Activated T-cell treated with anti-CD3 and anti-CD28 coated beads, Interleukin-2, amount 50 U/mL, for 48 hours (primary cell): ENCODE results near the gene TRRAP.
A peak's percentile ranks its signal among the peaks of the same experiment; 100 is the strongest.
"Not testable (repeated sequence)": the region's sequence is repeated elsewhere in the genome, so short reads cannot be mapped to it uniquely, and the experiment has no call there.

Experiments
- DNase-seq, 2 experiments: peaks; one replicate each; pipeline ENCODE4 v3.0.0-alpha.2; 2020

TRRAP gene

GRCh38 chr7:98866765-98867164, 11.6 kb upstream of the TRRAP start:
- DNase-seq: no peak

GRCh38 chr7:98868450-98868849, 9.9 kb upstream of the TRRAP start:
- no peak for DNase-seq

DNA sequence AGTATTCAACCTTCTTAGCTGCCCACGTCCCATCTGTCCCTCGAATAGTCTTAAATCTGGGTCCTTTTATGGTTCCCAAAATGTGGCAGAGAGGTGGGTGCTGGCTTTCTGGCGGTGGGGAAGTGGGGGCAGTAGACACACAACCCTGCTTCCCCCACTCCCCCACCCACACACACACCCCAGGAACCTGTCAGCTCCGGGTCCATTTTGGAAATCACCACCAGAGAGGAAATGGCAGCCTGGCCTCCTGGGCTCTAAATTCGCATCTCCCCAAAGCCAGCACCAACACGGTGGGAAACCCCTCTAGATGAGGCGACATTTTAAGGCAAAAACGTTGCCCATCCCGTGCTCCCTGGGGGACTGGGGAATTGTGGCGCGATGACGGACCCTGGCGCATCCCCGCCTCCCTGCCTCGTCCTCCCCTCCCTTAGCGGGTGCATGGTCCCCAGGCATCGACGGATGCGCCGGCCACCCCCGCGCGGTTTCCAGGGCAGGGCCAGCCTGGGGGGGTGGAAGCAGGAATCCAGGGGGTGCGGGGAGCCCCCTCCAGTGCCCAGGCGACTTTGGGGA, 9.2 kb upstream of the TRRAP start:
- DNase-seq: no peak

GRCh38 chr7:98869597-98870120, 8.7 kb upstream of the TRRAP start, which contains the start of gene TMEM130:
Gene TMEM130 (minus strand): TSS chr7:98870014. CDS start chr7:98869861, 153 bp downstream.
- peak in 1 of 2 experiments; percentile 32 for DNase-seq

DNA sequence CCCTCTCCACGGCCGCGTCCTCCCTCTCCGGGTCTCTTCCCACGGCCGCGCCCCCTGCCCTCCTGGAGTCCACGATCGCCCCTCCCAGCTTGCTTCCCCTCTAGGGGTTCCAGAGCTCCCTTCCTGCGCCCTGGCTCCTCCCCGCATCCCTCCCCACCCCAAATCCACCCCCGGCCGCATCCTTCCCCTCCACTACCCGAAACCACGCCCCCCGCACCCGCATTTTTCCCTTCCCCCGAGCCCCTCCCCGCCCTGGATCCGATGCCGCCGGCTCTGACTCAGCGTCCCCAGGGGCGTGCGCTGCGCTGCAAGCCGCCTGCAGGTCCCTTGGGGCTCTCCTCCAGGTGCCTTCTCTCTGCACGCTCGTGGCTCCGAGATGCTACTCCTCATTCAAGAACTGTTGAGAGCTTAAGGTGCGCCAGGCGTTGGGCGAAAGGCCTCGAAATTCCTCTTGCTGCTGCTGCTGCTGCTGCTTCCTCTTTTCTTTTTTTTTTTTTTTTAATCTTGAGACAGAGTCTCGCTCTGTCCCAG, 8.1 kb upstream of the TRRAP start:
- peak; percentile 72 to 76 for DNase-seq

DNA sequence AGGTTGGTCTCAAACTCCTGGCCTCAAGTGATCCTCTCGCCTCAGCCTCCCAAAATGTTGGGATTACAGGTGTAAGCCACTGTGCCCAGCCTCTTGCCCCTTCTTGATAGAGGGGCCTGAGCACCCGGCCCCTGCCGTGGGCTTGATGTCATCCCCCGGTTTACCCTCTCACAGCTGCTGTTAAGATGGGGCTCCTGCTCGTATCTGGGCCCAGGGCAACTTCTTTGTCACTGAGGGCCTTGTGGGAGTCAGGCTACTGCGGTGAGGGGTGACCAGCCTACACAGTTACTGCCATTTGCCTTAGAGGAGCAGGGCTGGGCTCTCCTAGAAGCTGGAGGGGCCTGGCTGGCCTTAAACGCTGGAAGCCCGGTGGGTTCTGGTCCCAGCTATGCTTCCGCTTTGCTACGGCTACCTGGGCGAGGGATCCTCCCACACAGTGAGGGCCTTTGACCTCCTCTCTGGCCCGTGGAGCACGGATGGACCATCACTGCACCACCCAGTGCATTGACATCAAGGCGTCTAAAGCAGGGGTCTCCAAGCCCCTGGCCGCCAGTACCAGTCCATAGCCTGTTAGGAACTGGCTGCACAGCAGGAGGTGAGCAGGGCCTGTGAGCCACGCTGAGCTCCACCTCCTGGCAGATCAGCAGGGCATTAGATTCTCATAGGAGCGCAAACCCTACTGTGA, 7.4 kb upstream of the TRRAP start:
- no peak for DNase-seq

- peak; percentile 28 to 30 for DNase-seq
These were observed 5.9 kb upstream of the TRRAP start for GRCh38 chr7:98872328-98872924.

DNA sequence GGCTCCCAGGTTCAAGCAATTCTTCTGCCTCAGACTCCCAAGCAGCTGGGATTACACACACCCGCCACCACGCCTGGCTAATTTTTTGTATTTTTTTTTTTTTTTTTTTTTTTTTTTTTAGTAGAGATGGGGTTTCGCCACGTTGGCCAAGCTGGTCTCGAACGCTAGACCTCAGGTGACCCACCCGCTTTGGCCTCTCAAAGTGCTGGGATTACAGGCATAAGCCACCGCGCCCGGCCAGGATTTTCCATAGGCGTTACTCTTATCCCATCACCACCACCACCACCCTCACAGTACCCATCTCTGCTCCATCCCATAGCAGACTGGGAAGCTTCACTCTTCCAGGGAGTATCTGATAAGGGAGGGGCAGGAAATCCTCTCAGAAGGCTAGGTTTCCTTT, 4.7 kb upstream of the TRRAP start:
- DNase-seq: not testable (repeated sequence)

GRCh38 chr7:98874942-98875341, 3.4 kb upstream of the TRRAP start:
- DNase-seq: no peak

DNA sequence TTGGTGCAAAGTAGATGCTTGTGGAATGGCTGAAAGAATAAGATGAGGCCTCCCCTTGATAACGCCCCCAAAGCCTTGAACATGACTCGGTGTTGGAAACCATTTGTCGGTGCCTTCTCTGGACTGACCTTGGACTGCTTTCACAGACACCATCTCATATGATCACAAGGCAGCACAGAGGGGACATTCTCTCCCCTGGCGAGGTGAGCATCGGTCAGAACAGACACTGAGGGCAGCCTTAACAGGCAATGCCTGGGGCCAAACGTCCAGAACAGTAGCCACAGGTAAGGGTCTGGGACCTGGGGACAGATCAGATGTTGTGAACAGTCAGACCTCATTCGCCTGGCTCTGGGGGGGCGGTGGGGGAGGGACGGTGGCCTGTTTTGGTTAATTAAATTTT, 2.8 kb upstream of the TRRAP start:
- no peak for DNase-seq

DNA sequence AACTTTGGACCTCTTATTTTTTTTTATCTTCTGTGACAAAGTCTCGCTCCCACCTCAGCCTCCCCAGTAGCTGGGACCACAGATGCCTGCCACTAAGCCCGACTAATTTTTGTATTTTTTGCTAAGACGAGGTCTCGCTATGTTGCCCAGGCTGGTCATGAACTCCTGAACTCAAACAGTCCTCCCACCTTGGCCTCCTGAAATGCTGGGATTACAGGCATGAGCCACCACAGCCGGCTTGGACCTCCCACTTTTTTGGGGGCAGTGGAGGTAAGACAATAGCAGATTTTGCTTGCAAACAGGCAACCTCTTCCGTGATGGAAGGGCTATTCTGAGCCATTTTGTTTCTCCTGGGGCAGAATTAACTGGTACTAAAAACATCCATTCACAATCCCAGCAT, 1.2 kb upstream of the TRRAP start:
- no peak for DNase-seq

GRCh38 chr7:98877692-98878364, 504 bp upstream of the TRRAP start:
- DNase-seq: no peak

DNA sequence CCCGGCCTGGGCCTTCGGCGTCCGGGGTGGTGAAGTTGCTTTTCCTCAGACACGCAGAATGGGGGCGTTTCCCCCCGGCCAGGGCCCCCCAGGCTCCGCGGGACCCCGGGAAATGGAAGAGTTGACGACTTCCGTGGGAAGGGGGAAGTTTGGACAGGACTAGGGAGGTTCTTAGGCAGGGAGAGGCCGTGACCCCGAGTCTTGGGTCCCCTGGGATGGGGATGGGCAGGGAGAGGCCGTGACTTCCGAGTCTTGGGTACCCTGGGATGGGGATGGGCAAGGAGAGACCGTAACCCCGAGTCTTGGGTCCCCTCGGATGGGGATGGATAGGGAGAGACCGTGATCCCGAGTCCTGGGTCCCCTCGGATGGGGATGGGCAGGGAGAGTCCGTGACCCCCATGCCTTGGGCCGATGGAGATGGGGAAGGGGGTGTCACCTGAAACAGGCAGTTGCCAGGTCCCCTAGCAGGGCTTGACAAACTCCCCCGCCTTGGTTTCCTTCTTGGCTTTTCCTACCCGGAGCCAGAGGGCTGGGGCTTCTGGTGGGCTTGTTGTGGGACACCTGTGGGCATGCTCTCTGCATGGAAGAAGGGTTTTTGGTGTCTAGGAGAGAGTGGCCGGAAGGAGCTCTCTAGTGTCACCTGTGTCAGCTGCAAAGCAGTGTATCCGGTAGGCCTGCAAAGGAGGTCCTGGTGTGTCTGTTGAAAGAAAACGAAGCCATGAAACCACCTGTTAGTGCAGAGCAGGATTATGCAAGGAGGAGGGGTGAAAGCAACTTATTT, 1.1 kb downstream of the TRRAP start:
- DNase-seq: peak; percentile 69 to 74

- DNase-seq: no peak
These were observed 1.6 kb downstream of the TRRAP start for GRCh38 chr7:98879979-98880315.

DNA sequence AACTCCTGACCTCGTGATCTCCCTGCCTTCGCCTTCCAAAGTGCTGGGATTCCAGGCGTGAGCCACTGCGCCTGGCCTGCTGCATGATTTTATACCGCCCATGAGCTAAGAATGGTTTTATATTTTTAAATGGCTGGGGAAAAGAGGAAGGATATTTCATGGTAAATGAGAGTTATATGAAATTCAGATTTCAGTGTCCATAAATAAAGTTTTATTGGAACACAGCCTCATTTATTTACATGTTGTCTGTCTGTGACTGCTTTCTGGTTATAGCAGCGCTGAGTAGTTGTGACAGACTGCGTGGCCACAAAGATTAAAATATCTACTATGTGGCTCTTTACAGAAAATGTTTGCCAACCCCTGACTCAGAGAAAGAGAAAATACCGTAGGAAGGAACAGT, 2.2 kb downstream of the TRRAP start:
- no peak for DNase-seq

DNA sequence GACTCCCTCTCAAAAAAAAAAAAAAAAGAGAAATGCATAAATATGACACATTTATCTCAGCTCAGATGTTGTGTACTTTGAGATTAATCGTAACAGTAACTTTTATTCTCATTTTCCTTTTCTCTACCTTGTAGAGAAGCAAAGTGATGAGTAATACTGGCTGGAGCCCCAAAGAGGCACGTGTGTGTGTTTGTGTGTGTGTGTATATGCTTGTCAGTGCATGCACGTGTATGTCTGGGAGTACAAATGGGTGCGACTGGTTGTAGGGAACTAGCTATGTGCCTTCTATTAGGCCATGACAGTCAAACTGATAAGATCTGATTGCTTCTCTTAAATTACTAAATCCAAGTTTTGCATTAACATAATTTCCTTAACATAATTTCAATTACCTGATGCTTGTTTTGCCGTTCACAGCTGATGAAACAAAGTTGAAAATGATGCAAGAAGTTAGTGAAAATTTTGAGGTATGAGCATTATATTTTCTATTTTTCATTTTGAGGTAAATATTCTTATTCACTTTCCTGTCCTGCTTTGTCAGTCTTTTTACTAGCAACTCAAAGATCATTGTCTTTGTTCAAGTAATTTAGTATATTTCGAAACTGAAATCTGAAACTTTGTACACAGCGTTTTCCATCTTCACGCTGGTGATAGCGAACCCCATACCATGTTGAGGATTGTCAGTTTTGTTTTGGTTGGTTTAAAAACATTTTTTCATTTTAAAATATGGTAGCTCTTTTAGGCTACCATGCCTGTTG, 3.4 kb downstream of the TRRAP start:
- no peak for DNase-seq

GRCh38 chr7:98884416-98884815, 6.1 kb downstream of the TRRAP start:
- no peak for DNase-seq

DNA sequence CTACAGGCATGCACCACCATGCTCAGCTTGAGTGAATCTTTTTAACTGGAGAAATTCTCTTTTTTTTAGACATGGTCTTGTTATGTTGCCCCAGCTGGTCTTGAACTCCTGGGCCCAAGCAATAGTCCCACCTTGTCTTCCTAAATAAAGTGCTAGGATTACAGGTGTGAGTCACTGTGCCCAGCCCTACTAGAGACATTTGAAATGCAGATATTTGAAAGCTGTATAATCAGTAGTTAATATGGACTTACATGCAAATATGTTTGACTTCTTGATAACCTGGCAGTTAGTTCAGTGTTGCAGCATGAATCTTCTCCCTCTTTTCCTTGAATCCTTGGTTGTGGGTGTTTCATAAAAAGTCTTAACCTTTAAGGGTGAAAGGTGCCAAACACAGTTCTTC, 8.7 kb downstream of the TRRAP start:
- no peak for DNase-seq

GRCh38 chr7:98892609-98893008, 14.3 kb downstream of the TRRAP start:
- no peak for DNase-seq

DNA sequence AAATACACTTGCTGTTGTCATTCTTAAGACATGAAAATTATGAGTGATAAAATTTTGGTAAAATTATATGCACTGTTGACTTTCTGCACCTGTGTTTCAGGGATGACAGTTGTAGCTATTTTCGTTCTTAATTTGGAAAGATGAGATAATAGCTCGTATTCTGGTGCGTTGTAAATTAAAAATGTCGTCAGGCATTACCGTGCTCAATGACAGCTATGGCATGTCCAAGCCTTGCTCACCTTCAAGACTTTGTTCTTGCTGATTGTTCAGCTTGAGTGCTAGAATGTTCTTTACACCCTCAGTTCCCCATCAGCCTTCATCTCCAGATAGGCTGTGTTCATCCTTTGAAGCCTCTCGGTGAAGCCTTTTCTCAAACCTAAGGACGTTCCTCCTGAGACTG, 21.5 kb downstream of the TRRAP start:
- no peak for DNase-seq

- no peak for DNase-seq
These were observed 22.5 kb downstream of the TRRAP start for GRCh38 chr7:98900815-98901214.

DNA sequence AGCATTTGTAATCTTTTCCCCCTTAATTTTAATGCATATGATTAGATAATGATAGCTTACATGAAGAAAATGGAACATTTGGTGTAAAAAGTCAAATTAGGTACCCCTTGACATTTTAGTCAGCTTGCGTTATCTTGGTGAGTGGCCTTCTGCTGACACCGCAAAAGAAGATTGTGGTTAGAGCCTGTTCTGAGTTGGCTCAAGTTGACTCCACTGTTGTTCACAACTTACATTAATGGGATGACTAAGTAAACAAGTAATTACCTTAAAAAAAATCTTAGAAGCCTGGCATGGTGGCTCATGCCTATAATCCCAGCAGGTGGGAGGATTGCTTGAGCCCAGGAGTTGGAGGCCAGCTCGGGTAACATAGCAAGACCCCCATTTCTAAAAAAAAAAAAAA, 24.2 kb downstream of the TRRAP start:
- DNase-seq: no peak
